H7 (cell line): ENCODE measurements around the gene APOL2. TPM values are rescaled to one million over a fixed set of nuclear protein-coding genes. Genes with fewer than 3 reads are reported as not detected.

Experiments used
- DNase-seq: peaks from one replicate; pipeline ENCODE4 v3.0.0; 2012
- H3K27me3 ChIP-seq: 2 replicates; pipeline ENCODE4 v1.6.0; 2011; ENCODE audit warnings: mild to moderate bottlenecking, low read length; ENCODE audit not compliant: control insufficient read depth, insufficient read depth
- H3K36me3 ChIP-seq: replicated peaks from 2 replicates; pipeline ENCODE4 v1.5.1; 2011; ENCODE audit warnings: low read length; ENCODE audit not compliant: control insufficient read depth, insufficient read depth
- H3K4me3 ChIP-seq: 2 replicates; pipeline ENCODE4 v1.5.1; 2011; ENCODE audit warnings: low read depth, mild to moderate bottlenecking, control low read depth, low read length, moderate library complexity; ENCODE audit not compliant: insufficient read depth
- total RNA-seq: library from RNA; depleted of rRNA; stranded (reverse); fragments of >200 nt; shearing (Covaris generic); gene quantifications from 2 replicates; pipeline ENCODE4 v1.2.3, GENCODE V29; 2014; rRNA removed

APOL2 gene
- total RNA-seq = 14.9 and 18.0 TPM in 2 replicates

GRCh38 chr22:36239401-36240171, at the start of gene APOL2:
APOL2 (minus strand) TSS chr22:36239527; CDS start chr22:36233162, 6,365 bp downstream.
- Histone ChIP-seq H3K36me3 (peaks cover 2% of the 10 kb centered on the region; the same call in 1 of the 2 replicates), H3K27me3 (no peaks in the 10 kb centered on the region), H3K4me3 (peak within 1 kb of the TSS; percentile 41)
- peak; percentile 85 for DNase-seq

GRCh38 chr22:36288571-36289405, 49.5 kb upstream of the APOL2 start:
- H3K4me3 ChIP-seq = no peak overlapping the region
- H3K27me3 ChIP-seq = no peaks in the 10 kb centered on the region
- H3K36me3 ChIP-seq = peaks cover 63% of the 10 kb centered on the region
- peak; percentile 47 for DNase-seq

- DNase-seq = peak; percentile 53
- Histone ChIP-seq H3K36me3 (peaks cover 57% of the 10 kb centered on the region), H3K4me3 (no peak overlapping the region), H3K27me3 (no peaks in the 10 kb centered on the region)
Observed at GRCh38 chr22:36287881-36288515, 48.7 kb upstream of the APOL2 start.

GRCh38 chr22:36286096-36286957, 47.0 kb upstream of the APOL2 start:
- peak; percentile 98 for DNase-seq
- Histone ChIP-seq H3K36me3 (peaks cover 50% of the 10 kb centered on the region), H3K27me3 (no peaks in the 10 kb centered on the region), H3K4me3 (no peak overlapping the region)

GRCh38 chr22:36285545-36285944, 46.2 kb upstream of the APOL2 start:
- Histone ChIP-seq H3K36me3 (peaks cover 50% of the 10 kb centered on the region), H3K4me3 (no peak overlapping the region), H3K27me3 (no peaks in the 10 kb centered on the region)
- peak; percentile 32 for DNase-seq

GRCh38 chr22:36285017-36285416, 45.7 kb upstream of the APOL2 start:
- H3K27me3 ChIP-seq = no peaks in the 10 kb centered on the region
- no peak overlapping the region for H3K4me3 ChIP-seq
- peak; percentile 23 for DNase-seq
- peaks cover 50% of the 10 kb centered on the region for H3K36me3 ChIP-seq

- peaks cover 43% of the 10 kb centered on the region for H3K36me3 ChIP-seq
- DNase-seq = peak; percentile 45
Observed at GRCh38 chr22:36284171-36284571, 44.8 kb upstream of the APOL2 start.

GRCh38 chr22:36282328-36282831, 43.1 kb upstream of the APOL2 start:
- Histone ChIP-seq H3K4me3 (no peak overlapping the region), H3K27me3 (no peaks in the 10 kb centered on the region), H3K36me3 (peaks cover 32% of the 10 kb centered on the region)
- DNase-seq = no peak

More at GRCh38 chr22:36284171-36284571, 44.8 kb upstream of the APOL2 start:
- H3K27me3 ChIP-seq = no peaks in the 10 kb centered on the region
- H3K4me3 ChIP-seq = no peak overlapping the region

- Histone ChIP-seq H3K4me3 (no peak overlapping the region), H3K27me3 (no peaks in the 10 kb centered on the region), H3K36me3 (peaks cover 32% of the 10 kb centered on the region)
- peak; percentile 45 for DNase-seq
Observed at GRCh38 chr22:36281781-36282327, 42.5 kb upstream of the APOL2 start.

- no peaks in the 10 kb centered on the region for H3K27me3 ChIP-seq
- peak; percentile 23 for DNase-seq
- peaks cover 23% of the 10 kb centered on the region for H3K36me3 ChIP-seq
- no peak overlapping the region for H3K4me3 ChIP-seq
Observed at GRCh38 chr22:36280379-36280778, 41.1 kb upstream of the APOL2 start.

GRCh38 chr22:36279219-36279666, 39.9 kb upstream of the APOL2 start:
- no peak overlapping the region for H3K4me3 ChIP-seq
- peaks cover 11% of the 10 kb centered on the region for H3K36me3 ChIP-seq
- no peaks in the 10 kb centered on the region for H3K27me3 ChIP-seq
- no peak for DNase-seq

GRCh38 chr22:36277482-36278291, 38.4 kb upstream of the APOL2 start:
- Histone ChIP-seq H3K36me3 (peaks cover 5% of the 10 kb centered on the region), H3K27me3 (no peaks in the 10 kb centered on the region), H3K4me3 (no peak overlapping the region)
- DNase-seq = peak; percentile 91

- Histone ChIP-seq H3K36me3 (no peaks in the 10 kb centered on the region), H3K27me3 (no peaks in the 10 kb centered on the region), H3K4me3 (no peak overlapping the region)
- no peak for DNase-seq
Observed at GRCh38 chr22:36274531-36274930, 35.2 kb upstream of the APOL2 start.
